ENCODE measurements around the gene ACOXL.

GRCh38 chr2:111159641-111160040 lies 427.3 kb downstream of the ACOXL start:
- TF ChIP-seq NKRF (IDR thresholded peaks at IDR 0.05; ENCODE audit: borderline replicate concordance) (no peak), IFI16 (CRISPR knock-in tag; IDR thresholded peaks at IDR 0.05) (no peak), MXI1 (IDR thresholded peaks at IDR 0.05; ENCODE audit: low read depth, low read length) (no peak), CREB1 (IDR thresholded peaks at IDR 0.05) (no peak), CREB1 (CRISPR knock-in tag; IDR thresholded peaks at IDR 0.05) (no peak), NFXL1 (CRISPR knock-in tag; IDR thresholded peaks at IDR 0.05) (no peak), GABPB1 (CRISPR knock-in tag; IDR thresholded peaks at IDR 0.05) (no peak), ZBTB33 (CRISPR knock-in tag; IDR thresholded peaks at IDR 0.05) (no peak), CHCHD3 (CRISPR knock-in tag; IDR thresholded peaks at IDR 0.05) (no peak), BCLAF1 (IDR thresholded peaks at IDR 0.05; ENCODE audit: borderline replicate concordance in 1 of 2, control insufficient read depth in 1 of 2, low read depth in 2 of 2, low read length in 1 of 2) (no peak), TBP (optimal IDR thresholded peaks at IDR 0.05; ENCODE audit: low read depth, low read length) (no peak), SNAPC5 (CRISPR knock-in tag; IDR thresholded peaks at IDR 0.05) (no peak), CHD4 (IDR thresholded peaks at IDR 0.05; ENCODE audit: insufficient read depth, insufficient replicate concordance, low read depth, low read length, poor library complexity, severe bottlenecking) (no peak), ZNF696 (CRISPR knock-in tag; conservative IDR thresholded peaks at IDR 0.05) (no peak)
- TF ChIP-seq, protein P1, sequence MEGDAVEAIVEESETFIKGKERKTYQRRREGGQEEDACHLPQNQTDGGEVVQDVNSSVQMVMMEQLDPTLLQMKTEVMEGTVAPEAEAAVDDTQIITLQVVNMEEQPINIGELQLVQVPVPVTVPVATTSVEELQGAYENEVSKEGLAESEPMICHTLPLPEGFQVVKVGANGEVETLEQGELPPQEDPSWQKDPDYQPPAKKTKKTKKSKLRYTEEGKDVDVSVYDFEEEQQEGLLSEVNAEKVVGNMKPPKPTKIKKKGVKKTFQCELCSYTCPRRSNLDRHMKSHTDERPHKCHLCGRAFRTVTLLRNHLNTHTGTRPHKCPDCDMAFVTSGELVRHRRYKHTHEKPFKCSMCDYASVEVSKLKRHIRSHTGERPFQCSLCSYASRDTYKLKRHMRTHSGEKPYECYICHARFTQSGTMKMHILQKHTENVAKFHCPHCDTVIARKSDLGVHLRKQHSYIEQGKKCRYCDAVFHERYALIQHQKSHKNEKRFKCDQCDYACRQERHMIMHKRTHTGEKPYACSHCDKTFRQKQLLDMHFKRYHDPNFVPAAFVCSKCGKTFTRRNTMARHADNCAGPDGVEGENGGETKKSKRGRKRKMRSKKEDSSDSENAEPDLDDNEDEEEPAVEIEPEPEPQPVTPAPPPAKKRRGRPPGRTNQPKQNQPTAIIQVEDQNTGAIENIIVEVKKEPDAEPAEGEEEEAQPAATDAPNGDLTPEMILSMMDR (IDR thresholded peaks at IDR 0.05 in 2 of 3, conservative IDR thresholded peaks at IDR 0.05 in 1 of 3; ENCODE audit: insufficient read depth in 2 of 3, low read depth in 1 of 3, low read length in 3 of 3): no peak

All from K562 (cell line).